Vagina (tissue), 2 donors: ENCODE data around the gene RBM4.

Source experiments
- CTCF ChIP-seq, 3 experiments: fragments of 450-650 bp in 2 of 3; fragments of 200-600 bp in 1 of 3; sonication (generic) in 1 of 3; IDR thresholded peaks; one replicate each; pipeline ENCODE4 v1.5.1; 2017 to 2019; ENCODE audit warnings: antibody characterized with exemption in 3 of 3, mild to moderate bottlenecking in 2 of 3, moderate library complexity in 2 of 3
- POLR2A ChIP-seq, 2 donors: fragments of 450-650 bp; IDR thresholded peaks; one replicate each; pipeline ENCODE4 v1.6.1; 2017; ENCODE audit warnings: antibody characterized with exemption in 2 of 2, mild to moderate bottlenecking in 2 of 2, moderate library complexity in 2 of 2

- no peak for TF ChIP-seq CTCF (IDR thresholded peaks at IDR 0.05)
- TF ChIP-seq POLR2A (IDR thresholded peaks at IDR 0.05): no peak
These were observed 24.4 kb upstream of the RBM4 start for GRCh38 chr11:66614073-66614472.
